Measurements from ENCODE around the gene PRR13.

DNA sequence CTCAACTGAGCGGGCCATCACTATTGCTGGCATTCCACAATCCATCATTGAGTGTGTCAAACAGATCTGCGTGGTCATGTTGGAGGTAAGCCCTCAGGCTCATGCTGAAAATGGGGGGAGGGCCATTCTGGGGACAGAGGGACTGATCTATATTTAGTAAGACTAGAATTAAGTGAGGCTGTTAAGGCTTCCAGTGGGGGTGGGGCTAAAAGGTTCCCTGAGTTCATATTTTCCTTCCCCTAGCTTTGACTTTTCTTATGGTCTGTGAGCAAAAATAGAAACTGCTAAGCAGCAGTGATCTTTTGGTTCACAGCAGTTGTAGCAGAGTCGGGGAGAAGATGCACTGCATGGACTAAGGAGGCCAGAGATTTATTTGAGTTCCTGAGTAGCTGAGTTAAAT, 19.5 kb downstream of the PRR13 start:
- TF ChIP-seq, protein P1, sequence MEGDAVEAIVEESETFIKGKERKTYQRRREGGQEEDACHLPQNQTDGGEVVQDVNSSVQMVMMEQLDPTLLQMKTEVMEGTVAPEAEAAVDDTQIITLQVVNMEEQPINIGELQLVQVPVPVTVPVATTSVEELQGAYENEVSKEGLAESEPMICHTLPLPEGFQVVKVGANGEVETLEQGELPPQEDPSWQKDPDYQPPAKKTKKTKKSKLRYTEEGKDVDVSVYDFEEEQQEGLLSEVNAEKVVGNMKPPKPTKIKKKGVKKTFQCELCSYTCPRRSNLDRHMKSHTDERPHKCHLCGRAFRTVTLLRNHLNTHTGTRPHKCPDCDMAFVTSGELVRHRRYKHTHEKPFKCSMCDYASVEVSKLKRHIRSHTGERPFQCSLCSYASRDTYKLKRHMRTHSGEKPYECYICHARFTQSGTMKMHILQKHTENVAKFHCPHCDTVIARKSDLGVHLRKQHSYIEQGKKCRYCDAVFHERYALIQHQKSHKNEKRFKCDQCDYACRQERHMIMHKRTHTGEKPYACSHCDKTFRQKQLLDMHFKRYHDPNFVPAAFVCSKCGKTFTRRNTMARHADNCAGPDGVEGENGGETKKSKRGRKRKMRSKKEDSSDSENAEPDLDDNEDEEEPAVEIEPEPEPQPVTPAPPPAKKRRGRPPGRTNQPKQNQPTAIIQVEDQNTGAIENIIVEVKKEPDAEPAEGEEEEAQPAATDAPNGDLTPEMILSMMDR (IDR thresholded peaks at IDR 0.05; ENCODE audit: insufficient read depth, low read length, poor library complexity, severe bottlenecking) = no peak
- no peak for TF ChIP-seq EZH2phosphoT487 (conservative IDR thresholded peaks at IDR 0.05; ENCODE audit: low read length)
